K562 (cell line): Measurements from ENCODE around the gene ACBD5. TPM values are rescaled to one million over a fixed set of nuclear protein-coding genes. Genes with fewer than 3 reads are reported as not detected.

ENCODE experiments used
- FOS ChIP-seq: IDR thresholded peaks from 3 replicates; pipeline ENCODE4 v1.6.1; 2011; ENCODE audit not compliant: insufficient read length; ENCODE audit errors: extremely low read depth
- HLTF ChIP-seq: fragments of 450-650 bp; IDR thresholded peaks from 2 replicates; pipeline ENCODE4 v1.6.1; 2016
- ILK ChIP-seq: fragments of 450-650 bp; IDR thresholded peaks from 2 replicates; pipeline ENCODE4 v1.6.1; 2016; ENCODE audit warnings: missing genetic modification characterization, low read depth, mild to moderate bottlenecking, missing compliant biosample characterization, moderate library complexity, borderline replicate concordance
- KLF13 ChIP-seq: fragments of 450-650 bp; IDR thresholded peaks from 2 replicates; pipeline ENCODE4 v1.6.1; 2016; ENCODE audit warnings: missing genetic modification characterization, low read depth, mild to moderate bottlenecking, missing compliant biosample characterization, moderate library complexity, borderline replicate concordance
- MCM3 ChIP-seq: fragments of 450-650 bp; IDR thresholded peaks from 2 replicates; pipeline ENCODE4 v1.6.1; 2016
- NCOA2 ChIP-seq, 2 experiments: fragments of 450-650 bp; IDR thresholded peaks; 2 replicates each; pipeline ENCODE4 v1.6.1; 2018; ENCODE audit warnings: mild to moderate bottlenecking in 2 of 2, moderate library complexity in 1 of 2; ENCODE audit not compliant: partially characterized antibody in 2 of 2
- SRSF7 ChIP-seq: fragments of 200-400 bp; formaldehyde crosslinking; optimal IDR thresholded peaks from 2 replicates; pipeline ENCODE3; 2017; ENCODE audit warnings: mild to moderate bottlenecking, low read depth, low read length
- TBP ChIP-seq: optimal IDR thresholded peaks from 2 replicates; pipeline ENCODE3; 2011; ENCODE audit warnings: low read depth, low read length, improper control_type of control experiment
- TRIM28 ChIP-seq: fragments of 450-650 bp; IDR thresholded peaks from 2 replicates; pipeline ENCODE4 v1.6.1; 2017
- ZBTB8A ChIP-seq: fragments of 450-650 bp; IDR thresholded peaks from 2 replicates; pipeline ENCODE4 v1.6.1; 2018; ENCODE audit warnings: mild to moderate bottlenecking, moderate library complexity; ENCODE audit not compliant: partially characterized antibody
- ZFX ChIP-seq: sonication (generic); formaldehyde crosslinking; IDR thresholded peaks from 2 replicates; pipeline ENCODE4 v1.8.0; 2022; ENCODE audit warnings: mild to moderate bottlenecking, missing genetic modification reagents, moderate library complexity
- polyA plus RNA-seq, 8 experiments: library from polyadenylated mRNA; depleted of rRNA in 4 of 8; stranded (reverse) in 5 of 8; unstranded in 3 of 8; fragments of >200 nt; fragmentation: Nextera tagmentation in 2 of 8; fragmentation: Illumina TruSeq in 1 of 8; extraction: Ambion mirVana in 2 of 8; extraction: Trizol in 1 of 8; gene quantifications; 2 replicates each; pipeline versions ENCODE4 v1.2.1 to v1.2.3, GENCODE V29; 2011 to 2014; ENCODE audit warnings: inconsistent platforms in 1 of 8, missing spikeins in 1 of 8
- total RNA-seq, 7 experiments: library from RNA; depleted of rRNA in 6 of 7; stranded (reverse); fragments of >200 nt in 6 of 7; fragmentation: Illumina TruSeq in 2 of 7; extraction: Trizol in 2 of 7; gene quantifications; 2 replicates each; pipeline versions ENCODE4 v1.2.1 to v1.2.3, GENCODE V29; 2011 to 2021; ENCODE audit warnings: low replicate concordance in 1 of 7
- TF ChIP-seq, protein P1 (sequence below): IDR thresholded peaks from 2 replicates; pipeline ENCODE4 v1.6.1; 2016; ENCODE audit warnings: missing genetic modification characterization, missing compliant biosample characterization
- TF ChIP-seq, protein P2 (sequence below): sonication (generic); formaldehyde crosslinking; IDR thresholded peaks from 2 replicates; pipeline ENCODE4 v1.4.0; 2020; ENCODE audit warnings: mild to moderate bottlenecking, missing genetic modification reagents
- TF ChIP-seq, protein P3 (sequence below): IDR thresholded peaks from 3 replicates; pipeline ENCODE4 v1.6.1; 2011; ENCODE audit warnings: borderline replicate concordance, mild to moderate bottlenecking, moderate library complexity; ENCODE audit not compliant: insufficient read length; ENCODE audit errors: extremely low read depth
- TF ChIP-seq, protein P4 (sequence below): fragments of 250-450 bp; sonication (Bioruptor Pico); IDR thresholded peaks from 2 replicates; pipeline ENCODE4 v1.4.0; 2020

Gene ACBD5
- total and polyA plus RNA-seq, 9 of the 15 experiments (the other 6 are each of a cell fraction or from before 2014, with no cell fraction given), result 1.5 to 10.3 (median 7.8) TPM

DNA sequence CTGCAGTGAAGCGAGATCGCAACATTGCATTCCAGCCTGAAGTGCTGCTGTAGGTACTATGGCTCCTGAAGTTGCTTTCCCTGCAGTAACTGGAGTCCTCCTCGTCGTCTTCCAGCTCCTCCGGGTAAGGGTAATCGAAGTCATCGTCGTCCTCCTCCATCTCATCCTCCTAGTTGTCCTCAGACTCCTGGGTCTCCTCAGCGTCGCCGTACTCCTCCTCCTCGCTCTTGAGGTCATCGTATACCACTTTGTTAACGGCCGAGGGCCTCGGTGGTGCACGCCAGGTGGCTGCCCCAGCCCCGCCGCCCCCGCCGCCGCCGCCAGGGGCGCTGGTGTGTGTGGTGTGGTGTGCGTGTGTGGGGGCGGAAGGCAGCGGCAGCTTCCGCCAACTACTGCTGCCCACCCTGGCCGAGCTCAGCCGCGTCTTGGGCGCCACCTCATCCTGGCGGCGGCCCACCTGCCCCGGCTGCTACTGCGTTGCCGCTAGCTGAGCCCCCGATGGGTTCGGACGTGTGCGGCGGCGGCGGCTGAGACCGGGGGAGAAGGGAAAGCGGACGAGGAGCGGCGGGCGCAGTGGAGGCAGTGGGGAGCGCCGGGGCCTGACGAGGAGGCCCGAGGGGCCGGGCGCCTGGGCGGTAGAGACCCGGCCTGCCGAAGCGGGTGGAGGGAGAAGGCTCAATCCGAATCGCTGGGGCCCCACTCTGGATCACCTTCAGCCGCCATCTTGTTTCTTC, 11.8 kb upstream of the ACBD5 start (continued):
- TF ChIP-seq, protein P1, sequence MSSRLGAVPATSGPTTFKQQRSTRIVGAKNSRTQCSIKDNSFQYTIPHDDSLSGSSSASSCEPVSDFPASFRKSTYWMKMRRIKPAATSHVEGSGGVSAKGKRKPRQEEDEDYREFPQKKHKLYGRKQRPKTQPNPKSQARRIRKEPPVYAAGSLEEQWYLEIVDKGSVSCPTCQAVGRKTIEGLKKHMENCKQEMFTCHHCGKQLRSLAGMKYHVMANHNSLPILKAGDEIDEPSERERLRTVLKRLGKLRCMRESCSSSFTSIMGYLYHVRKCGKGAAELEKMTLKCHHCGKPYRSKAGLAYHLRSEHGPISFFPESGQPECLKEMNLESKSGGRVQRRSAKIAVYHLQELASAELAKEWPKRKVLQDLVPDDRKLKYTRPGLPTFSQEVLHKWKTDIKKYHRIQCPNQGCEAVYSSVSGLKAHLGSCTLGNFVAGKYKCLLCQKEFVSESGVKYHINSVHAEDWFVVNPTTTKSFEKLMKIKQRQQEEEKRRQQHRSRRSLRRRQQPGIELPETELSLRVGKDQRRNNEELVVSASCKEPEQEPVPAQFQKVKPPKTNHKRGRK (tag), result no peak
- TF ChIP-seq MCM3 (no peak), NCOA2 (IDR thresholded peaks at IDR 0.05; ENCODE audit: partially characterized antibody in 2 of 2) (no peak), KLF13 (tag) (no peak), TBP (no peak), ZFX (CRISPR knock-in tag) (peak; percentile 97), FOS (no peak), ZBTB8A (no peak), TRIM28 (no peak), SRSF7 (no peak), ILK (tag) (no peak), HLTF (no peak)
- TF ChIP-seq, protein P2, sequence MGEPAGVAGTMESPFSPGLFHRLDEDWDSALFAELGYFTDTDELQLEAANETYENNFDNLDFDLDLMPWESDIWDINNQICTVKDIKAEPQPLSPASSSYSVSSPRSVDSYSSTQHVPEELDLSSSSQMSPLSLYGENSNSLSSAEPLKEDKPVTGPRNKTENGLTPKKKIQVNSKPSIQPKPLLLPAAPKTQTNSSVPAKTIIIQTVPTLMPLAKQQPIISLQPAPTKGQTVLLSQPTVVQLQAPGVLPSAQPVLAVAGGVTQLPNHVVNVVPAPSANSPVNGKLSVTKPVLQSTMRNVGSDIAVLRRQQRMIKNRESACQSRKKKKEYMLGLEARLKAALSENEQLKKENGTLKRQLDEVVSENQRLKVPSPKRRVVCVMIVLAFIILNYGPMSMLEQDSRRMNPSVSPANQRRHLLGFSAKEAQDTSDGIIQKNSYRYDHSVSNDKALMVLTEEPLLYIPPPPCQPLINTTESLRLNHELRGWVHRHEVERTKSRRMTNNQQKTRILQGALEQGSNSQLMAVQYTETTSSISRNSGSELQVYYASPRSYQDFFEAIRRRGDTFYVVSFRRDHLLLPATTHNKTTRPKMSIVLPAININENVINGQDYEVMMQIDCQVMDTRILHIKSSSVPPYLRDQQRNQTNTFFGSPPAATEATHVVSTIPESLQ, result no peak
- TF ChIP-seq, protein P3, sequence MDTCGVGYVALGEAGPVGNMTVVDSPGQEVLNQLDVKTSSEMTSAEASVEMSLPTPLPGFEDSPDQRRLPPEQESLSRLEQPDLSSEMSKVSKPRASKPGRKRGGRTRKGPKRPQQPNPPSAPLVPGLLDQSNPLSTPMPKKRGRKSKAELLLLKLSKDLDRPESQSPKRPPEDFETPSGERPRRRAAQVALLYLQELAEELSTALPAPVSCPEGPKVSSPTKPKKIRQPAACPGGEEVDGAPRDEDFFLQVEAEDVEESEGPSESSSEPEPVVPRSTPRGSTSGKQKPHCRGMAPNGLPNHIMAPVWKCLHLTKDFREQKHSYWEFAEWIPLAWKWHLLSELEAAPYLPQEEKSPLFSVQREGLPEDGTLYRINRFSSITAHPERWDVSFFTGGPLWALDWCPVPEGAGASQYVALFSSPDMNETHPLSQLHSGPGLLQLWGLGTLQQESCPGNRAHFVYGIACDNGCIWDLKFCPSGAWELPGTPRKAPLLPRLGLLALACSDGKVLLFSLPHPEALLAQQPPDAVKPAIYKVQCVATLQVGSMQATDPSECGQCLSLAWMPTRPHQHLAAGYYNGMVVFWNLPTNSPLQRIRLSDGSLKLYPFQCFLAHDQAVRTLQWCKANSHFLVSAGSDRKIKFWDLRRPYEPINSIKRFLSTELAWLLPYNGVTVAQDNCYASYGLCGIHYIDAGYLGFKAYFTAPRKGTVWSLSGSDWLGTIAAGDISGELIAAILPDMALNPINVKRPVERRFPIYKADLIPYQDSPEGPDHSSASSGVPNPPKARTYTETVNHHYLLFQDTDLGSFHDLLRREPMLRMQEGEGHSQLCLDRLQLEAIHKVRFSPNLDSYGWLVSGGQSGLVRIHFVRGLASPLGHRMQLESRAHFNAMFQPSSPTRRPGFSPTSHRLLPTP, result no peak
- TF ChIP-seq, protein P4, sequence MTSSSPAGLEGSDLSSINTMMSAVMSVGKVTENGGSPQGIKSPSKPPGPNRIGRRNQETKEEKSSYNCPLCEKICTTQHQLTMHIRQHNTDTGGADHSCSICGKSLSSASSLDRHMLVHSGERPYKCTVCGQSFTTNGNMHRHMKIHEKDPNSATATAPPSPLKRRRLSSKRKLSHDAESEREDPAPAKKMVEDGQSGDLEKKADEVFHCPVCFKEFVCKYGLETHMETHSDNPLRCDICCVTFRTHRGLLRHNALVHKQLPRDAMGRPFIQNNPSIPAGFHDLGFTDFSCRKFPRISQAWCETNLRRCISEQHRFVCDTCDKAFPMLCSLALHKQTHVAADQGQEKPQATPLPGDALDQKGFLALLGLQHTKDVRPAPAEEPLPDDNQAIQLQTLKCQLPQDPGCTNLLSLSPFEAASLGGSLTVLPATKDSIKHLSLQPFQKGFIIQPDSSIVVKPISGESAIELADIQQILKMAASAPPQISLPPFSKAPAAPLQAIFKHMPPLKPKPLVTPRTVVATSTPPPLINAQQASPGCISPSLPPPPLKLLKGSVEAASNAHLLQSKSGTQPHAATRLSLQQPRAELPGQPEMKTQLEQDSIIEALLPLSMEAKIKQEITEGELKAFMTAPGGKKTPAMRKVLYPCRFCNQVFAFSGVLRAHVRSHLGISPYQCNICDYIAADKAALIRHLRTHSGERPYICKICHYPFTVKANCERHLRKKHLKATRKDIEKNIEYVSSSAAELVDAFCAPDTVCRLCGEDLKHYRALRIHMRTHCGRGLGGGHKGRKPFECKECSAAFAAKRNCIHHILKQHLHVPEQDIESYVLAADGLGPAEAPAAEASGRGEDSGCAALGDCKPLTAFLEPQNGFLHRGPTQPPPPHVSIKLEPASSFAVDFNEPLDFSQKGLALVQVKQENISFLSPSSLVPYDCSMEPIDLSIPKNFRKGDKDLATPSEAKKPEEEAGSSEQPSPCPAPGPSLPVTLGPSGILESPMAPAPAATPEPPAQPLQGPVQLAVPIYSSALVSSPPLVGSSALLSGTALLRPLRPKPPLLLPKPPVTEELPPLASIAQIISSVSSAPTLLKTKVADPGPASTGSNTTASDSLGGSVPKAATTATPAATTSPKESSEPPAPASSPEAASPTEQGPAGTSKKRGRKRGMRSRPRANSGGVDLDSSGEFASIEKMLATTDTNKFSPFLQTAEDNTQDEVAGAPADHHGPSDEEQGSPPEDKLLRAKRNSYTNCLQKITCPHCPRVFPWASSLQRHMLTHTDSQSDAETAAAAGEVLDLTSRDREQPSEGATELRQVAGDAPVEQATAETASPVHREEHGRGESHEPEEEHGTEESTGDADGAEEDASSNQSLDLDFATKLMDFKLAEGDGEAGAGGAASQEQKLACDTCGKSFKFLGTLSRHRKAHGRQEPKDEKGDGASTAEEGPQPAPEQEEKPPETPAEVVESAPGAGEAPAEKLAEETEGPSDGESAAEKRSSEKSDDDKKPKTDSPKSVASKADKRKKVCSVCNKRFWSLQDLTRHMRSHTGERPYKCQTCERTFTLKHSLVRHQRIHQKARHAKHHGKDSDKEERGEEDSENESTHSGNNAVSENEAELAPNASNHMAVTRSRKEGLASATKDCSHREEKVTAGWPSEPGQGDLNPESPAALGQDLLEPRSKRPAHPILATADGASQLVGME, result no peak
